ENCODE measurements around the gene ZCCHC18. TPM values are rescaled to one million over a fixed set of nuclear protein-coding genes. Genes with fewer than 3 reads are reported as not detected.
"Not testable (repeated sequence)": the region's sequence is repeated elsewhere in the genome, so short reads cannot be mapped to it uniquely, and the experiment has no call there.

Gene ZCCHC18
- total and polyA plus RNA-seq, 5 donors from 2014 or later, result 1.9 to 4.6 (median 4.3) TPM

DNA sequence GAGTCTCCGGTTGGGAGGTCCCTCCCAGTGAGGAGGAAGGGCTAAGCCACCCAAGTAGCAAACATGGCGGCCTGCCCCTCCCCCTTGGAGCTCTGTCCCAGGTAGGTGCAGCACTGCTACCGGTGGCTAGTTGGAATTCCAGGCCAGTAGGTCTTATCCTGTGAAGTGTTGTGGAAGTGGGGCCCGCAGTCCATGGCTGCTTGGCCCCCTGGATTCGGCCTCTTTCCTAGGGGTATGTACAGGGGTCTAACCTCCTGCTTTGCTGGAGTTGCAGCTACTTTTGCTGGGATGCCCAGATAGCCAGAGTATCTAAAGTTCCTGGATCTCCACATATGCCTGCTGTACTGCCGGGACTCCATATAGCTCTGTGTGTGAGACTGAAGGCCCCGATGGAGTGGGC is 26.4 kb upstream of the ZCCHC18 start:
- no peak overlapping the region for H3K27ac Mint-ChIP-seq
- no peaks in the 10 kb centered on the region for H3K27me3 Mint-ChIP-seq
- no peak overlapping the region for H3K4me3 ChIP-seq (ENCODE audit: low read depth, low read length)
- ATAC-seq (ENCODE audit: low read depth in 2 of 2), result no peak
- H3K27ac ChIP-seq (ENCODE audit: insufficient read depth, low read length, poor library complexity, severe bottlenecking), result no peak overlapping the region
- H3K36me3 ChIP-seq (ENCODE audit: control insufficient read depth, insufficient read depth, low read length), result no peaks in the 10 kb centered on the region
- H3K4me1 ChIP-seq (ENCODE audit: control insufficient read depth, insufficient read depth, low read length, poor library complexity, severe bottlenecking), result no peaks in the 10 kb centered on the region
- no peaks in the 10 kb centered on the region for H3K36me3 Mint-ChIP-seq
- H3K27me3 ChIP-seq (ENCODE audit: control insufficient read depth, insufficient read depth, low read length), result no peaks in the 10 kb centered on the region
- no peak overlapping the region for H3K4me3 Mint-ChIP-seq
- DNase-seq, result no peak
- H3K9me3 Mint-ChIP-seq, result peaks cover 0 to 1% (median 0%) of the 10 kb centered on the region in 7 donors
- H3K4me1 Mint-ChIP-seq, result no peaks in the 10 kb centered on the region
- no peaks in the 10 kb centered on the region for H3K9me3 ChIP-seq (ENCODE audit: control insufficient read depth in 2 of 2, low read length in 2 of 2)

DNA sequence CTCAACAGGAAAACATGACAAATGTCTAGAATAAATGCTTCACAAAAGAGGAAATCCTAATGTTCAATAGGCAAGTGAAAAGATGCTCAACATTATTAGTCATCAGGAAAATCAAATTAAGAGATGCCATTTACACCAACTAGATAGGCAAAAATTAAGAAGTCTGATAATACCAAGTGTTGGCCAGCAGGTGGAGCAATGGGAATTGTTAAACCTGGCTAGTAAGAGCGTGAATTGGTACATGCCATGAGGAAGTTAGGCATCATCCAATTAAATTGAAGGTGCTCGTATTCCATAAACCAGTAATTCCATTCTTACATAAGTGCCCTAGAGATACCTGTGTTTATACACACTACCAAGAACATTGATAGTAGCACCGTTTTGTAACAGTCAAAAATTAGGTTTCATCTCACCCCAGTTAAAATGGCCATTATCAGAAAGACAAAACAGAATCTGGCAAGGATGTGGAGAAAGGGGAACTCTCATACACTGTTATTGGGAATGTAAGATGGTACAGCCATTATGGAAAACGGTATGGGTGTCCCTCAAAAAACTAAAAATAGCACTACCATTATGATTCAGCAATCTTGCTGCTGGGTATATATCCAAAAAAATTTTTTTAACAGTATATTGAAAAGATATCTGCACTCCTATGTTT is 14.0 kb upstream of the ZCCHC18 start:
- no peaks in the 10 kb centered on the region for H3K9me3 ChIP-seq (ENCODE audit: control insufficient read depth in 2 of 2, low read length in 2 of 2)
- H3K27ac Mint-ChIP-seq, result peak overlapping the region in 1 of 3 donors; percentile 47
- no peaks in the 10 kb centered on the region for H3K36me3 ChIP-seq (ENCODE audit: control insufficient read depth, insufficient read depth, low read length)
- no peak overlapping the region for H3K27ac ChIP-seq (ENCODE audit: insufficient read depth, low read length, poor library complexity, severe bottlenecking)
- peak in 1 of 2 donors; percentile 43 for ATAC-seq (ENCODE audit: low read depth in 2 of 2)
- H3K27me3 Mint-ChIP-seq, result no peaks in the 10 kb centered on the region
- H3K4me1 Mint-ChIP-seq, result peaks cover 0 to 4% (median 0%) of the 10 kb centered on the region in 4 donors
- no peaks in the 10 kb centered on the region for H3K4me1 ChIP-seq (ENCODE audit: control insufficient read depth, insufficient read depth, low read length, poor library complexity, severe bottlenecking)
- peak; percentile 49 to 82 (median 63) for DNase-seq
- no peaks in the 10 kb centered on the region for H3K36me3 Mint-ChIP-seq
- no peaks in the 10 kb centered on the region for H3K9me3 Mint-ChIP-seq
- H3K27me3 ChIP-seq (ENCODE audit: control insufficient read depth, insufficient read depth, low read length), result no peaks in the 10 kb centered on the region
- no peak overlapping the region for H3K4me3 ChIP-seq (ENCODE audit: low read depth, low read length)
- H3K4me3 Mint-ChIP-seq, result peak overlapping the region in 1 of 4 donors; percentile 32

DNA sequence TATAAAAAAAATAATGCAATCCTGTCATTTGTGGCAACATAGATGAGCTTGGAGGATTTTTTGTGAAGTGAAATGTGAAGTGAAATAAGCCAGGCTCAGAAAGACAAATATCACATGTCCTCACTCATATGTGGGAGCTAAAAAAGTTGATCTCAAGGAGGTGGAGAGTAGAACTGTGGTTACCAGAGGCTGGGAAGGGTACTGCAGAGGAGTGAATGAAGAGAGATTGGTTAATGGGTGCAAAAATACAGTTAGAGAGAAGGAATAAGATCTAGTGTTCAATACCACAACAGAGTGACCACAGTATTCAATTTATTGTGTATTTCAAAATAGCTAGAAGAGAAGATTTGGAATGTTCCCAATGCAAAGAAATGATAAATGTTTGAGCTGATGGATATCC is 13.4 kb upstream of the ZCCHC18 start:
- ATAC-seq (ENCODE audit: low read depth in 2 of 2) (no peak), DNase-seq (no peak)
- no peaks in the 10 kb centered on the region for H3K9me3 ChIP-seq (ENCODE audit: control insufficient read depth in 2 of 2, low read length in 2 of 2)
- Mint-ChIP-seq H3K27me3 (no peaks in the 10 kb centered on the region), H3K36me3 (no peaks in the 10 kb centered on the region), H3K27ac (no peak overlapping the region), H3K4me1 (peaks cover 0 to 4% (median 0%) of the 10 kb centered on the region in 4 donors), H3K4me3 (no peak overlapping the region), H3K9me3 (no peaks in the 10 kb centered on the region)
- no peaks in the 10 kb centered on the region for H3K4me1 ChIP-seq (ENCODE audit: control insufficient read depth, insufficient read depth, low read length, poor library complexity, severe bottlenecking)
- H3K36me3 ChIP-seq (ENCODE audit: control insufficient read depth, insufficient read depth, low read length), result no peaks in the 10 kb centered on the region
- no peaks in the 10 kb centered on the region for H3K27me3 ChIP-seq (ENCODE audit: control insufficient read depth, insufficient read depth, low read length)
- H3K4me3 ChIP-seq (ENCODE audit: low read depth, low read length), result no peak overlapping the region
- H3K27ac ChIP-seq (ENCODE audit: insufficient read depth, low read length, poor library complexity, severe bottlenecking), result no peak overlapping the region

DNA sequence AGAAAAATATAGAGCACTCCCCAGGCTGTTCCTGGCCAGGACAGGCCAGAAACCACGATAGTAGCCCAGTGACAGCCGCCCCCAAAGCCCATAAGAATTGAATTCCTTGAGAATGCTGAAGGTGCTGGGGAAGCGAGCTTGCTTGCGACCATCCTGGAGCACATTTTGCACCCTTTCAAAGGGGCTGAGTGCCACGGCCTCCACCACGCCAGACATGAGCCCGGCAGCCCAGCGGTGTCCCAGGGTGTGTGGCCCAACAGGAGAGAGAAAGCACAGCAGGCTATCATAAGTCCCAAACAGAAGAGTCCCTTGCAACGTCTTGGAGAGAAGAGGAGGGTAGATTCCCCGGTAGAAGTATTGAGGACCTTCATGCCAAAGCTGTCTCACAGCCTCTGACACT is 7.6 kb upstream of the ZCCHC18 start:
- DNase-seq (no peak), ATAC-seq (ENCODE audit: low read depth in 2 of 2) (no peak)
- Histone ChIP-seq H3K4me3 (ENCODE audit: low read depth, low read length) (no peak overlapping the region), H3K27ac (ENCODE audit: insufficient read depth, low read length, poor library complexity, severe bottlenecking) (no peak overlapping the region), H3K27me3 (ENCODE audit: control insufficient read depth, insufficient read depth, low read length) (no peaks in the 10 kb centered on the region), H3K4me1 (ENCODE audit: control insufficient read depth, insufficient read depth, low read length, poor library complexity, severe bottlenecking) (peaks cover 7% of the 10 kb centered on the region), H3K9me3 (ENCODE audit: control insufficient read depth in 2 of 2, low read length in 2 of 2) (no peaks in the 10 kb centered on the region), H3K36me3 (ENCODE audit: control insufficient read depth, insufficient read depth, low read length) (no peaks in the 10 kb centered on the region)
- no peaks in the 10 kb centered on the region for H3K36me3 Mint-ChIP-seq
- H3K27ac Mint-ChIP-seq, result peak overlapping the region in 1 of 3 donors; percentile 47
- no peak overlapping the region for H3K4me3 Mint-ChIP-seq
- H3K27me3 Mint-ChIP-seq, result no peaks in the 10 kb centered on the region
- H3K9me3 Mint-ChIP-seq, result no peaks in the 10 kb centered on the region
- H3K4me1 Mint-ChIP-seq, result peaks cover 0 to 26% (median 13%) of the 10 kb centered on the region in 4 donors

DNA sequence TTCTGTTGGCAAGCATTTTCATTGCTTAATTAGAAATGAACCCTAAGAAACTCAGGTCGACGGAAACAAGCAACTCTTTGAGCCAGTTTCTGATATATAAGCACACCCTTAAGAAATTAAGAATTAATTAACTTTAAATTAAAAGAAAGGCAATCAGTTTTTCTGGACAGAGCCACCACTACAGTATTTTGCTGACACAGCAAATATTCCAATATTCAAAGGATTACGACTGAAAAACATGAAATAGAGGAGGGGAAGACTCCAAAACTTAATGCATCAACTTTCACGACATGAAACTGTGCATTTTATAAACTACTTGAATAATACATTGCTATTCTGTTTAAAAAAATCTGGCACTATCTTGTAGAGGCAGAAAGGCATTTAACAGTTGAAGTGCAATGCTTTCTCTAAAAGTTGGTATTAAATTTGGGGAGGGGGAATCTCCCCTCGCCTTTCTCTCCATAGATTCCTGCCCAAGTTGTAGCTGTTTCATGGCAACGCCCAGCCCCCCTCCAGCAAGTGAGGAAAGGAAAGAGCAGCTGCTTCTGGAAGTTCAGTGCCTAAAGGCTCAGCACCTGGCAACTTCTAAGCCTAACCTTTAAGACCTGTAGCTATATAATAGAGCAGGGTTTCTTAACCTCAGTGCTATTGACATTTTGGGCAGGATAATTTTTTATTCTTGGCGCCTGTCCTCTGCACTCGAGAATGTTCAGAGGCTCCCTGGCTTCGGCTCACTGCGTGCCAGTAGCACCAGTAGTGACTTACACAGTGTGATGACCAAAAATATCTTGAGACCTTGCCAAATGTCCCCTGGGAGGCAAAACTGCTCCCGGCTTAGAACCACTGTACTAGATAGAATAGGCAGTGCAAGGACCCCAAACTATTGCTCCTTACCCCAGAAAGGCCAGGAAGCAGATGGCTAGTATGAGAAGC is 6.7 kb upstream of the ZCCHC18 start:
- H3K4me1 ChIP-seq (ENCODE audit: control insufficient read depth, insufficient read depth, low read length, poor library complexity, severe bottlenecking), result peaks cover 16% of the 10 kb centered on the region
- H3K27me3 Mint-ChIP-seq, result no peaks in the 10 kb centered on the region

DNA sequence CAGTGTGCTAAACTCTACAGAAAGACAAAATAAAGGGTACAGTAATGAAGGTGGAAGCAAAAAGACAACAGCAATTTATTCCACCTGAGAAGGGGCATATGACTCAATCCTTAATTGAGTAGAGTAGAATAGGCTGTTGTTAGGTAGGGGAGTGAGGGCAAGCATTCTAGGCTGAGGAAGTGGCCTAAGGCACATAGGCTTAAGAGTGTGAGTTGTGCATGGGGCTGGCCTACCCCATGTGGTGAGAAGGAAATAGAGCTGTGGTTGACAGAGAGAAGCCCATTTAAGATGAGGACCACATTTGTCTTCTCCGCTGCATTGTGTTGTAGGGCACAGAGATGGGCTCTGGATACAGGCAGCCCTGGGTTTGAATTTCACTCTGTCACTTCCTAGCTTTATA is 3.4 kb upstream of the ZCCHC18 start:
- Mint-ChIP-seq H3K27ac (peak overlapping the region in 2 of 3 donors; percentile 62 to 97), H3K4me3 (peak overlapping the region in 1 of 4 donors; percentile 64), H3K9me3 (no peaks in the 10 kb centered on the region), H3K36me3 (no peaks in the 10 kb centered on the region), H3K27me3 (no peaks in the 10 kb centered on the region), H3K4me1 (peaks cover 6 to 59% (median 24%) of the 10 kb centered on the region in 4 donors)
- ATAC-seq (ENCODE audit: low read depth in 2 of 2) (no peak), DNase-seq (no peak)
- no peaks in the 10 kb centered on the region for H3K27me3 ChIP-seq (ENCODE audit: control insufficient read depth, insufficient read depth, low read length)
- H3K9me3 ChIP-seq (ENCODE audit: control insufficient read depth in 2 of 2, low read length in 2 of 2), result no peaks in the 10 kb centered on the region
- H3K4me1 ChIP-seq (ENCODE audit: control insufficient read depth, insufficient read depth, low read length, poor library complexity, severe bottlenecking), result peaks cover 37% of the 10 kb centered on the region
- H3K36me3 ChIP-seq (ENCODE audit: control insufficient read depth, insufficient read depth, low read length), result no peaks in the 10 kb centered on the region
- H3K4me3 ChIP-seq (ENCODE audit: low read depth, low read length), result no peak overlapping the region
- no peak overlapping the region for H3K27ac ChIP-seq (ENCODE audit: insufficient read depth, low read length, poor library complexity, severe bottlenecking)

More for the DNA sequence above, 6.7 kb upstream of the ZCCHC18 start:
- H3K9me3 ChIP-seq (ENCODE audit: control insufficient read depth in 2 of 2, low read length in 2 of 2), result no peaks in the 10 kb centered on the region
- H3K27ac Mint-ChIP-seq, result no peak overlapping the region
- no peak overlapping the region for H3K4me3 ChIP-seq (ENCODE audit: low read depth, low read length)
- no peak overlapping the region for H3K4me3 Mint-ChIP-seq
- no peak overlapping the region for H3K27ac ChIP-seq (ENCODE audit: insufficient read depth, low read length, poor library complexity, severe bottlenecking)
- H3K27me3 ChIP-seq (ENCODE audit: control insufficient read depth, insufficient read depth, low read length), result no peaks in the 10 kb centered on the region
- no peaks in the 10 kb centered on the region for H3K9me3 Mint-ChIP-seq
- no peak for DNase-seq
- no peak for ATAC-seq (ENCODE audit: low read depth in 2 of 2)
- H3K36me3 ChIP-seq (ENCODE audit: control insufficient read depth, insufficient read depth, low read length), result no peaks in the 10 kb centered on the region
- H3K4me1 Mint-ChIP-seq, result peaks cover 0 to 35% (median 18%) of the 10 kb centered on the region in 4 donors
- no peaks in the 10 kb centered on the region for H3K36me3 Mint-ChIP-seq

DNA sequence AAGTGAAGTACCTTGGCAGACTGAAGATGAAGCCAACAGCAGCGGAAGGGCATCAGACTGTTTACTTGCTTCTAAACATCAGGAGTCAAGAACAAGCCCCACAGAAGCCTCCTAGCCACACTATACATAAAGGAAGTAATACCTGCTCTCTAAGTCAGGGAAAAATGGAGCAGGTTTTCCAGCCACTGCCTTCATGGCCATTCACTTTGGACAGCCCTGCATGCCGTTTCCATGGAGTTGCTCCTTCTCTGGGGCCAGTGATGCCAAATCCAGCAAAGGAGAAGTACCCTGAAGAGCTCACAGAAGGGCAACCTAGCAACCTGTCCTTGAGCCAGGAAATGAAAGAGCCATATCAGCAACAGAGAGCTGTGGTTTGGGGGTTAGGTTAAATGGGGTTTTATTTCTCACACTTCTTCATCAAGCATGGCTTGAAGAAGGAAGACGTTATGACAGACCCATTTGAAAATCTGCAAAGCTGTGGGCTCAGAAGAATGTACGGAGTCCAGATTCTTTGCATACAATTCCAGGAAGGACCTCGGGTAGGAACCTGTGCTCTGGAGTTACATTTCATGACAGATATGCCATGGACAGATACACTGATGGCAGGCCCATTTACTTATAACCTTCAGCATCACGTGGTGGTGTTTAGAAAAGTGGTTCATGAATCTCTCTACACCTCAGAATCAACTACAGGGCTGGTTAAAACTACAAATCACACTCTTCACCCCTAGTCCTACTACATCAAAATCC is 1.7 kb upstream of the ZCCHC18 start:
- H3K36me3 ChIP-seq (ENCODE audit: control insufficient read depth, insufficient read depth, low read length); H3K27me3 Mint-ChIP-seq; H3K9me3 ChIP-seq (ENCODE audit: control insufficient read depth in 2 of 2, low read length in 2 of 2); H3K27me3 ChIP-seq (ENCODE audit: control insufficient read depth, insufficient read depth, low read length); H3K36me3 Mint-ChIP-seq; H3K9me3 Mint-ChIP-seq: not testable (repeated sequence)
- Histone ChIP-seq H3K4me3 (ENCODE audit: low read depth, low read length) (peak overlapping the region; percentile 64), H3K27ac (ENCODE audit: insufficient read depth, low read length, poor library complexity, severe bottlenecking) (peak overlapping the region; percentile 78), H3K4me1 (ENCODE audit: control insufficient read depth, insufficient read depth, low read length, poor library complexity, severe bottlenecking) (peaks cover 41% of the 10 kb centered on the region)
- peaks cover 11 to 75% (median 33%) of the 10 kb centered on the region in 4 donors for H3K4me1 Mint-ChIP-seq
- peak; percentile 32 to 44 for ATAC-seq (ENCODE audit: low read depth in 2 of 2)
- peak overlapping the region; percentile 60 to 95 (median 83) for H3K4me3 Mint-ChIP-seq
- DNase-seq, result peak in 2 of 3 donors; percentile 36 to 38
- H3K27ac Mint-ChIP-seq, result peak overlapping the region; percentile 84 to 95 (median 87)

All from CD4-positive, CD25-positive, alpha-beta regulatory T cell (primary cell).